Measurements from ENCODE around the gene BMPER.

DNA sequence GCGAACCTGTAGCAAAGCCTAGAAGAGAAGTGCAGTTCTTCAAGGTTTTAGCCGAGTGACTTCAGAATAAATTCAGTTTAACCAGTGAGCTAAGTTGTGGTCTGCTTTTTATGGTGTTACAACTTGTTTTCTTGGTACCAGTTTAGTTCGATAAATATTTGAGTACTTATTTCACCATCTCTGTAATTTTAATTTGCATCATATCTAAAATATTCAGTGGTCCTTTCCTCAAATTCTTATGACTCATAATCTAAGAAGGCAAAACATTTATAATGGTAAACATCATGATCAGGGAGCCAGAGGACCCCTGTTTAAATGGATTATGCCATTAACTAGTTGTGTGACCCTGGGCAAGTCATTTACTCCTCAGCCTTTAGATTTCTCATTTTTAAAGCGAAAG is 4.1 kb upstream of the BMPER start:
- TF ChIP-seq, protein P1, sequence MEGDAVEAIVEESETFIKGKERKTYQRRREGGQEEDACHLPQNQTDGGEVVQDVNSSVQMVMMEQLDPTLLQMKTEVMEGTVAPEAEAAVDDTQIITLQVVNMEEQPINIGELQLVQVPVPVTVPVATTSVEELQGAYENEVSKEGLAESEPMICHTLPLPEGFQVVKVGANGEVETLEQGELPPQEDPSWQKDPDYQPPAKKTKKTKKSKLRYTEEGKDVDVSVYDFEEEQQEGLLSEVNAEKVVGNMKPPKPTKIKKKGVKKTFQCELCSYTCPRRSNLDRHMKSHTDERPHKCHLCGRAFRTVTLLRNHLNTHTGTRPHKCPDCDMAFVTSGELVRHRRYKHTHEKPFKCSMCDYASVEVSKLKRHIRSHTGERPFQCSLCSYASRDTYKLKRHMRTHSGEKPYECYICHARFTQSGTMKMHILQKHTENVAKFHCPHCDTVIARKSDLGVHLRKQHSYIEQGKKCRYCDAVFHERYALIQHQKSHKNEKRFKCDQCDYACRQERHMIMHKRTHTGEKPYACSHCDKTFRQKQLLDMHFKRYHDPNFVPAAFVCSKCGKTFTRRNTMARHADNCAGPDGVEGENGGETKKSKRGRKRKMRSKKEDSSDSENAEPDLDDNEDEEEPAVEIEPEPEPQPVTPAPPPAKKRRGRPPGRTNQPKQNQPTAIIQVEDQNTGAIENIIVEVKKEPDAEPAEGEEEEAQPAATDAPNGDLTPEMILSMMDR (IDR thresholded peaks at IDR 0.05; ENCODE audit: poor library complexity) = no peak
- TF ChIP-seq EZH2 (IDR thresholded peaks at IDR 0.05; ENCODE audit: borderline replicate concordance) = no peak
